Measurements from ENCODE around the gene PTPRD.
"Not testable (repeated sequence)": the region's sequence is repeated elsewhere in the genome, so short reads cannot be mapped to it uniquely, and the experiment has no call there.

PTPRD gene

GRCh38 chr9:9560382-9561035 is 1052.3 kb downstream of the PTPRD start:
- no peak for DNase-seq

GRCh38 chr9:9558907-9559306 is 1053.9 kb downstream of the PTPRD start:
- DNase-seq: no peak

DNA sequence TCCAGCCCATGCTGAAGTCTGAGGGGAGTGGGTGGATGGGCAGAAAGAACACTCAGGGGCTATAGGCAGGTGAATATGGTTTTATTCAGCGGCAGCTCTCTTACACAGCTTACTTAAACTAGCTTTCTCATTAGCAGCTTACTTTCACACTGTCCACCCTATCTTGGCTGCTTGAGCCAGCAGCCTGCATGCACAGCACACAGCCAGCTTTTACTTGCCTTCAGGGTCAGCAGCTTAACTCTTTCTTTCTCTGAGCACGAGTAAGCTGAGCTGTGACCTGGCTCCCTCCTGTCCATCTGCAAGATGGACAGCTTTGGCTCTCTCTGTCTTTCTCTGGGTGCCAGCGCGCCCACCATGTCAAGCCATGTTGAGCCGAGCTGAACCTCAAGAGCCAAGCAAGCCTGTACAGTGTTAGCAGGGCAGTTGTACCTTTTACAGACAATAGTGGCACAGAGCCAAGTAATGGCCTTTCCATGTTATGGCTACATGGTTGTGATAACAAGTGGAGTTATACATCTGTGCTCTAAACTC is 1054.9 kb downstream of the PTPRD start:
- no peak for DNase-seq

GRCh38 chr9:9556865-9557803 is 1055.7 kb downstream of the PTPRD start:
- no peak for DNase-seq

DNA sequence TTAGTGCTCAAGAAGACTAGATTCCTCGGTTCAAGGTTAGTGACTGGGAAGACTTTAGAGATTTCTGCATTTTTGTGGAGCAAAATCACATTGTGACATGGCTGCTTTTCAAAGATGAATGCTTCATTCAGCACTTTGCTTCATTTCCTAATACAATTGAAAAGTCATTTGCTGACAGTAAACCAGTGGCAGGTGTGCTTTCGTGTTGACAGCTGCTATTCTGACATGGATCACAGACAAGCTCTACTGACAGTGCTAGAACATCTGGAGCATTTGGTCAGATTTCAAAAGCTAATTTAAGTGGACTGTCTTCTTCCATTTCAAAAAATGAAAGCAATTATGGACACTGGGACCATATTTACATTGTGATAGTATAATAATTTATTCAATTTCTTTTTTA is 1060.1 kb downstream of the PTPRD start:
- DNase-seq: no peak

- no peak for DNase-seq
These were observed 1074.0 kb downstream of the PTPRD start for GRCh38 chr9:9538766-9539165.

- no peak for DNase-seq
These were observed 1074.4 kb downstream of the PTPRD start for GRCh38 chr9:9538356-9538755.

GRCh38 chr9:9536523-9536922 is 1076.3 kb downstream of the PTPRD start:
- DNase-seq: no peak

GRCh38 chr9:9523476-9524139 is 1089.2 kb downstream of the PTPRD start:
- DNase-seq: no peak

- no peak for DNase-seq
These were observed 1090.4 kb downstream of the PTPRD start for GRCh38 chr9:9522406-9522805.

- DNase-seq: no peak
These were observed 1091.6 kb downstream of the PTPRD start for GRCh38 chr9:9521033-9521779.

DNA sequence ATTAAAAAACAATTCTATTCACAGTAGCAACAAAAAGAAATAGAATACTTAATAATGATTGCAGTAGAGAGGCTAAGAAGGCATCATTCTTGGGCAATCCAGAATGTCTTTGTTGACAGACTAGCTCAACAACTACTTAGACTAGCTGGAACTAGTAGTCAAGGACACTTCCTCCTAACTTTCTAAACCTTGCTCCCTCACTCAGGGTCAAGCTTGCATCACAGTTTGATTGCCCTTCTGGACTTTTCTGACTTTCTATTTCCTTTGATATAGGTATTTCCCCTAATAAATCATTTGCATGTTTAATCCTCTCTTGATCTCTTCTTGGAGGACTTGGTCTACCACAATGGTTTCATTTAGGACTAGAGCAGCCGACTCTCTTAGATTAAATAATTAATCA is 1107.9 kb downstream of the PTPRD start:
- no peak for DNase-seq

- no peak for DNase-seq
These were observed 1113.3 kb downstream of the PTPRD start for GRCh38 chr9:9499546-9499945.

GRCh38 chr9:9498846-9499245 is 1114.0 kb downstream of the PTPRD start:
- no peak for DNase-seq

- DNase-seq: no peak
These were observed 1114.7 kb downstream of the PTPRD start for GRCh38 chr9:9498128-9498527.

DNA sequence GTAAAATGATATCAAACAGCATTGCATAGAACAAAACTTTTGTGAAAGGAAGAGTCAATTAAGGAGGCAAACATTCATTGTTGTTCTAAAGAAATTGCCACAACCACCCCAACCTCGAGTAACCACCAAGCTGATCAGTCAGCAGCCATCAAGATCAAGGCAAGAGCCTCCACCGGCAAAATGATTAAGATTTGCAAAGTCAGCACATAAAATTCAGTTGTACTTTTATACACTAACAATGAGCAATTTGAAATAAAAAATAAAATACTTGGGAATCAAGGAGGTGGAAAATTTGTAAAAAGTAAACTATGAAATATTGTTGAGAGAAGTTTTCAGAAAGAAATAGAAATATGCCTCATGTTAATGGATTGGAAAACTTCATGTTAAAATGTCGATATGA is 1118.5 kb downstream of the PTPRD start:
- DNase-seq: no peak

GRCh38 chr9:9492506-9492905 is 1120.3 kb downstream of the PTPRD start:
- no peak for DNase-seq

DNA sequence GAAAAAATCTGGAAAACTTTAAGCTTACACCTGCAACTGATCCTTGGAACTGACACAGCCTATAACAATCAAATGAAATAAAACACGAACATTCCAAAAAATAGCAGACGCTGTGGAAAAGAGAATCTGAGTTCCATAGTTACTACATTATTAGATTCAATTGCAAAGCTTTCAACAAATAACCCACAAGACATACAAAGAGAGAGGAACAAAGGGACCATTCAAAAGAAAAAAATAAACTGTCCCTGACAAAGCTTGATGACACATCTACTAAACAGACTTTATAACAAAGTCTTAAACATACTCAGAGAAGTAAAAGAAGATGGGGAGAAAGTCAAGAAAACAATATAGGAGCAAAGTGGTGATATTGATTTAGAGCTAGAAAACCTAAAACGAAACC is 1123.6 kb downstream of the PTPRD start:
- no peak for DNase-seq

- DNase-seq: no peak
These were observed 1129.6 kb downstream of the PTPRD start for GRCh38 chr9:9483175-9483574.

GRCh38 chr9:9478741-9479140 is 1134.1 kb downstream of the PTPRD start:
- no peak for DNase-seq

- DNase-seq: no peak
These were observed 1143.5 kb downstream of the PTPRD start for GRCh38 chr9:9469271-9469670.

GRCh38 chr9:9441874-9442273 is 1170.9 kb downstream of the PTPRD start:
- DNase-seq: not testable (repeated sequence)

DNA sequence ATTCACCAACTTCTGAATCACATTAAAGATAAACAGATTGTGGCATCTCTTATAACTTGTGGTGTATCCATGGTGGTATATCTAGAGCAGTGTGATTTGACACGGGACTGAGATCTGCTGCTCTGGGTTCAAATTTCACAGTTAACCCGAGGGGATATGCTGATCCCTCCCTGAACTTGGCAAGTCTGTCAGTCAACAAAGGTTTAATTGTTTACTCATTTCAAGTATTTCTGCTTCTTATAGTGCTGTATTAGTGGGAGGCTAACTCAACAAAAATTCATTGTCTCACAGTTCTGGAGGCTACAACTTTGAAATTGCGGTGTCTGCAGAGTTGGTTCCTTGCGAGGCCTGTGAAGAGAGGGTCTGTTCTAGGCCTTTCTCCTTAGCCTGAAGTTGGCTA is 1175.2 kb downstream of the PTPRD start:
- DNase-seq: no peak

All from CD4-positive, alpha-beta T cell treated with Interferon alpha-2 for 1 hour (primary cell).